Smooth muscle cell (in vitro differentiated cells): ENCODE measurements around the gene RFFL. TPM values are rescaled to one million over a fixed set of nuclear protein-coding genes. Genes with fewer than 3 reads are reported as not detected.
"Not testable (repeated sequence)": the region's sequence is repeated elsewhere in the genome, so short reads cannot be mapped to it uniquely, and the experiment has no call there.

Experiments used
- DNase-seq: peaks from one replicate; lab custom pipeline; 2025; ENCODE audit not compliant: unreplicated experiment; lab: John Stamatoyannopoulos, UW
- H2AFZ ChIP-seq: fragments of 200-600 bp; sonication (generic); 2 replicates; pipeline ENCODE4 v1.6.0; 2016; ENCODE audit warnings: antibody characterized with exemption, low read depth, mild to moderate bottlenecking
- H3F3A ChIP-seq: fragments of 200-600 bp; sonication (generic); 2 replicates; pipeline ENCODE4 v1.6.0; 2017; ENCODE audit warnings: antibody characterized with exemption, low read depth
- H3K27ac ChIP-seq: fragments of 200-600 bp; sonication (generic); 2 replicates; pipeline ENCODE4 v1.5.1; 2016; ENCODE audit warnings: low read depth, mild to moderate bottlenecking
- H3K27me3 ChIP-seq: fragments of 200-600 bp; sonication (generic); 2 replicates; pipeline ENCODE4 v1.6.1; 2016; ENCODE audit warnings: low read depth, mild to moderate bottlenecking
- H3K36me3 ChIP-seq: fragments of 200-600 bp; sonication (generic); 2 replicates; pipeline ENCODE4 v1.5.1; 2016; ENCODE audit warnings: low read depth
- H3K4me1 ChIP-seq: fragments of 200-600 bp; sonication (generic); 2 replicates; pipeline ENCODE4 v1.5.1; 2016; ENCODE audit warnings: low read depth
- H3K4me2 ChIP-seq: fragments of 200-600 bp; sonication (generic); 2 replicates; pipeline ENCODE4 v1.6.0; 2016; ENCODE audit warnings: mild to moderate bottlenecking
- H3K4me3 ChIP-seq: fragments of 200-600 bp; sonication (generic); 2 replicates; pipeline ENCODE4 v1.5.1; 2016; ENCODE audit warnings: mild to moderate bottlenecking
- H3K79me2 ChIP-seq: fragments of 200-600 bp; sonication (generic); 2 replicates; pipeline ENCODE4 v1.6.0; 2016; ENCODE audit warnings: low read depth, mild to moderate bottlenecking
- H3K9ac ChIP-seq: fragments of 200-600 bp; sonication (generic); 2 replicates; pipeline ENCODE4 v1.6.0; 2016; ENCODE audit warnings: low read depth
- H3K9me3 ChIP-seq: fragments of 200-600 bp; sonication (generic); replicated peaks from 2 replicates; pipeline ENCODE4 v1.5.1; 2016; ENCODE audit warnings: low read depth
- H4K20me1 ChIP-seq: fragments of 200-600 bp; sonication (generic); 2 replicates; pipeline ENCODE4 v1.6.0; 2016; ENCODE audit warnings: low read depth
- WGBS: methylation state at CpG from one replicate; pipeline ENCODE4 v1.1.7; 2016; ENCODE audit warnings: low lambda C conversion rate; 5-methylcytosine and 5-hydroxymethylcytosine counted together
- polyA plus RNA-seq: library from polyadenylated mRNA; unstranded; fragments of >200 nt; fragmentation: Nextera tagmentation; extraction: Ambion mirVana; gene quantifications from 2 replicates; pipeline ENCODE4 v1.2.1, GENCODE V29; 2016
- total RNA-seq: library from RNA; depleted of rRNA; stranded (reverse); fragments of >200 nt; gene quantifications from 2 replicates; pipeline ENCODE4 v1.2.3, GENCODE V29; 2014
- TF ChIP-seq, protein P1 (sequence below): fragments of 200-600 bp; sonication (generic); IDR thresholded peaks from 2 replicates; pipeline ENCODE4 v1.5.1; 2017; ENCODE audit warnings: borderline replicate concordance, mild to moderate bottlenecking, antibody characterized with exemption; ENCODE audit not compliant: insufficient read depth, poor library complexity, severe bottlenecking

The RFFL gene
- total and polyA plus RNA-seq, 2 experiments from 2014 or later: 7.0 to 7.1 TPM

- Histone ChIP-seq H3K4me2 (no peak overlapping the region), H3K9me3 (no peaks in the 10 kb centered on the region), H3K9ac (no peak overlapping the region), H3K4me1 (no peaks in the 10 kb centered on the region), H2AFZ (no peak overlapping the region), H3K4me3 (no peak overlapping the region), H3K27me3 (no peaks in the 10 kb centered on the region), H3F3A (peaks cover under 1% of the 10 kb centered on the region), H4K20me1 (no peaks in the 10 kb centered on the region), H3K36me3 (no peaks in the 10 kb centered on the region), H3K79me2 (no peaks in the 10 kb centered on the region), H3K27ac (no peak overlapping the region)
- WGBS: 88% methylated on average over 3 of the region's 3 CpGs
- DNase-seq: no peak
- TF ChIP-seq, protein P1, sequence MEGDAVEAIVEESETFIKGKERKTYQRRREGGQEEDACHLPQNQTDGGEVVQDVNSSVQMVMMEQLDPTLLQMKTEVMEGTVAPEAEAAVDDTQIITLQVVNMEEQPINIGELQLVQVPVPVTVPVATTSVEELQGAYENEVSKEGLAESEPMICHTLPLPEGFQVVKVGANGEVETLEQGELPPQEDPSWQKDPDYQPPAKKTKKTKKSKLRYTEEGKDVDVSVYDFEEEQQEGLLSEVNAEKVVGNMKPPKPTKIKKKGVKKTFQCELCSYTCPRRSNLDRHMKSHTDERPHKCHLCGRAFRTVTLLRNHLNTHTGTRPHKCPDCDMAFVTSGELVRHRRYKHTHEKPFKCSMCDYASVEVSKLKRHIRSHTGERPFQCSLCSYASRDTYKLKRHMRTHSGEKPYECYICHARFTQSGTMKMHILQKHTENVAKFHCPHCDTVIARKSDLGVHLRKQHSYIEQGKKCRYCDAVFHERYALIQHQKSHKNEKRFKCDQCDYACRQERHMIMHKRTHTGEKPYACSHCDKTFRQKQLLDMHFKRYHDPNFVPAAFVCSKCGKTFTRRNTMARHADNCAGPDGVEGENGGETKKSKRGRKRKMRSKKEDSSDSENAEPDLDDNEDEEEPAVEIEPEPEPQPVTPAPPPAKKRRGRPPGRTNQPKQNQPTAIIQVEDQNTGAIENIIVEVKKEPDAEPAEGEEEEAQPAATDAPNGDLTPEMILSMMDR: no peak
These were observed 34.8 kb downstream of the RFFL start for GRCh38 chr17:35028531-35029262.

DNA sequence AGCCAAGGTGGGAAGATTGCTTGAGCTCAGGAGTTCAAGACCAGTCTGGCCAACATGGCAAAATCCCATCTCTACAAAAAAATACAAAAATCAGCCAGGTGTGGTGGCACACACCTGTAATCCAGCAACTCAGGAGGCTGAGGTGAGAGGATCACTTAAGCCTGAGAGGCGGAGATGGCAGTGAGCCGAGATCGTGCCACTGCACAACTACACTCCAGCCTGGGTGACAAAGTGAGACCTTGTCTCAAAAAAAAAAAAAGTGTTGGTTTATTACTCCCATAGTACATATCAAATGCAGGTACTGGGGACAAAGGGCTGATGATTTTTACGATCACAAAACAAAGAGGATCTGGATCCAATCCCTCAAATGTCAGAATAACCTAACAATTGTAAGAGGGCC, 35.4 kb downstream of the RFFL start:
- H3K9ac ChIP-seq: not testable (repeated sequence)

DNA sequence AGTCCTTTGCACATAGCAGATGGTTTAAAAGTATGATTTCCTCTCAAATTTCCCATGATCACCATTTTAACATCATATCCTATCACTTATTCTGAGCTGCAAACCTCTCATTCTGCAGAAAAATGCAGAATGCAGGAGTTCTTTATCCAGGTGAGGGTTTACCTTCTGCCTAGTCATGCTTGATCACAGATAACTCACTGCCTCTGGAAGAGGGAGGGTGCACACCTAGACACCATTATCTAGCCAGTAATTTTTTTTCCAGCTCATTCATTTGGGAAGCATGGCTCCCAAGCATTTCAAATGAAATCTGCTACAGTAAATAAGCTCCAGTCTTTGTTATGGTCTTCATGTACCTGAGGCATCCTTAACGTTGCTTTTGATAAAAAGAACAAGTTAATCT, 38.0 kb downstream of the RFFL start:
- no peaks in the 10 kb centered on the region for H3K79me2 ChIP-seq
- H3K9ac ChIP-seq: no peak overlapping the region
- no peaks in the 10 kb centered on the region for H3K36me3 ChIP-seq
- no peak overlapping the region for H2AFZ ChIP-seq
- no peak overlapping the region for H3K4me2 ChIP-seq
- peaks cover 7% of the 10 kb centered on the region for H3K4me1 ChIP-seq
- no peak for DNase-seq
- TF ChIP-seq, protein P1: no peak
- H4K20me1 ChIP-seq: no peaks in the 10 kb centered on the region
- 83% methylated on average over 1 of the region's 1 CpG for WGBS
- no peak overlapping the region for H3K4me3 ChIP-seq
- H3K27me3 ChIP-seq: no peaks in the 10 kb centered on the region
- peaks cover 9% of the 10 kb centered on the region for H3F3A ChIP-seq
- H3K9me3 ChIP-seq: no peaks in the 10 kb centered on the region
- H3K27ac ChIP-seq: no peak overlapping the region

More for the DNA sequence above, 35.4 kb downstream of the RFFL start:
- H3K9me3 ChIP-seq, H3K4me1 ChIP-seq, H2AFZ ChIP-seq, H3F3A ChIP-seq, H3K4me2 ChIP-seq, H3K79me2 ChIP-seq, H3K27ac ChIP-seq, DNase-seq, H3K4me3 ChIP-seq, H3K27me3 ChIP-seq, H3K36me3 ChIP-seq, H4K20me1 ChIP-seq: not testable (repeated sequence)
- WGBS: 98% methylated on average over 4 of the region's 4 CpGs

- Histone ChIP-seq H3K9ac (peak overlapping the region; percentile 30), H2AFZ (no peak overlapping the region), H3K4me2 (no peak overlapping the region)
These were observed 40.0 kb downstream of the RFFL start for GRCh38 chr17:35023538-35023937.

More at GRCh38 chr17:35023538-35023937, 40.0 kb downstream of the RFFL start:
- H3K4me3 ChIP-seq: no peak overlapping the region
- no peaks in the 10 kb centered on the region for H4K20me1 ChIP-seq
- DNase-seq: no peak
- TF ChIP-seq, protein P1: no peak
- H3K79me2 ChIP-seq: no peaks in the 10 kb centered on the region
- peaks cover 9% of the 10 kb centered on the region for H3F3A ChIP-seq
- no peaks in the 10 kb centered on the region for H3K36me3 ChIP-seq
- WGBS: 91% methylated on average over 3 of the region's 3 CpGs
- H3K27ac ChIP-seq: peak overlapping the region; percentile 94
- no peaks in the 10 kb centered on the region for H3K27me3 ChIP-seq
- H3K9me3 ChIP-seq: no peaks in the 10 kb centered on the region
- H3K4me1 ChIP-seq: peaks cover 7% of the 10 kb centered on the region
